T-cell (primary cell): ENCODE data around the gene RXRB. TPM values are rescaled to one million over a fixed set of nuclear protein-coding genes. Genes with fewer than 3 reads are reported as not detected.
A peak's percentile ranks its signal among the peaks of the same experiment; 100 is the strongest.

ENCODE experiments used
- ATAC-seq, 4 experiments: fragments of 200-7000 bp in 3 of 4; fragments of 150-1000 bp in 1 of 4; cut with Tn5 transposase; replicated peaks in 1 of 4; 1 replicate in 3 of 4; 2 replicates in 1 of 4; pipeline ENCODE4 v1.10.0; 2021; ENCODE audit warnings: moderate library complexity in 3 of 4, mild to moderate bottlenecking in 2 of 4, moderate number of reproducible peaks in 1 of 4
- CTCF ChIA-PET, 2 donors: fragments of 300-600 bp; sonication (Branson Sonifier 250); formaldehyde crosslinking; loops; one replicate each; lab custom pipeline; 2022; ENCODE audit warnings: antibody characterized with exemption in 2 of 2; lab: Charles Lee
- POLR2A ChIA-PET, 2 donors: fragments of 300-600 bp; sonication (Branson Sonifier 250); formaldehyde crosslinking; loops; one replicate each; lab custom pipeline; 2022; ENCODE audit warnings: antibody characterized with exemption in 2 of 2; lab: Charles Lee
- DNase-seq, 35 experiments: peaks; one replicate each; pipeline versions ENCODE4 v3.0.0 to v3.0.0-alpha.2; 2013 to 2023
- H3K27ac ChIP-seq: one replicate; pipeline ENCODE4 v1.5.1; 2013; ENCODE audit warnings: low read length
- H3K27me3 ChIP-seq, 2 experiments: replicated peaks in 1 of 2; 1 replicate in 1 of 2; 2 replicates in 1 of 2; pipeline versions ENCODE4 v1.6.1 to v1.7.0; 2013; ENCODE audit warnings: low read length in 1 of 2, mixed read lengths in 1 of 2; ENCODE audit not compliant: control insufficient read depth in 2 of 2, insufficient read depth in 2 of 2; ENCODE audit errors: extremely low read depth in 1 of 2
- H3K36me3 ChIP-seq, 2 donors: 1 replicate in 1 of 2; 2 replicates in 1 of 2; pipeline versions ENCODE4 v1.6.1 to v1.7.0; 2013; ENCODE audit warnings: low read length in 1 of 2; ENCODE audit not compliant: control insufficient read depth in 2 of 2, insufficient read depth in 1 of 2; ENCODE audit errors: extremely low read depth in 1 of 2
- H3K4me1 ChIP-seq, 2 experiments: 1 replicate in 1 of 2; 2 replicates in 1 of 2; pipeline versions ENCODE4 v1.6.1 to v1.7.0; 2013; ENCODE audit warnings: low read length in 2 of 2, mixed read lengths in 1 of 2; ENCODE audit not compliant: insufficient read depth in 2 of 2, control insufficient read depth in 1 of 2; ENCODE audit errors: extremely low read depth in 1 of 2
- H3K4me3 ChIP-seq, 2 donors: 1 replicate in 1 of 2; 2 replicates in 1 of 2; pipeline versions ENCODE4 v1.5.1 to v1.7.0; 2013; ENCODE audit warnings: mild to moderate bottlenecking in 2 of 2, low read length in 1 of 2, moderate library complexity in 1 of 2; ENCODE audit not compliant: control insufficient read depth in 1 of 2; ENCODE audit errors: extremely low read depth in 1 of 2
- H3K9me3 ChIP-seq: 2 replicates; pipeline ENCODE4 v1.7.0; 2013
- H3K27ac Mint-ChIP-seq, 2 donors: one replicate each; pipeline ENCODE4 v1.8.0; 2020 to 2021; ENCODE audit warnings: mild to moderate bottlenecking in 2 of 2, mixed read lengths in 2 of 2
- H3K27me3 Mint-ChIP-seq, 2 donors: one replicate each; pipeline ENCODE4 v1.8.0; 2021 to 2022; ENCODE audit warnings: mixed read lengths in 2 of 2
- H3K36me3 Mint-ChIP-seq: one replicate; pipeline ENCODE4 v1.8.0; 2021; ENCODE audit warnings: mixed read lengths
- H3K4me1 Mint-ChIP-seq, 3 donors: one replicate each; pipeline ENCODE4 v1.8.0; 2020 to 2022; ENCODE audit warnings: mixed read lengths in 3 of 3, mild to moderate bottlenecking in 1 of 3
- H3K4me3 Mint-ChIP-seq, 3 donors: one replicate each; pipeline ENCODE4 v1.8.0; 2020 to 2022; ENCODE audit warnings: mild to moderate bottlenecking in 3 of 3, mixed read lengths in 3 of 3, moderate library complexity in 3 of 3
- H3K9me3 Mint-ChIP-seq, 3 donors: one replicate each; pipeline ENCODE4 v1.8.0; 2020 to 2022; ENCODE audit warnings: mixed read lengths in 3 of 3
- WGBS: methylation state at CpG from one replicate; pipeline ENCODE4 v1.1.5; 2013; ENCODE audit warnings: missing lambda C conversion rate; ENCODE audit not compliant: insufficient coverage; 5-methylcytosine and 5-hydroxymethylcytosine counted together
- total RNA-seq, 35 experiments: library from RNA in 6 of 35; stranded (reverse) in 6 of 35; fragments of 120-200 nt in 1 of 35; gene quantifications; one replicate each; pipeline versions ENCODE4 v1.2.1 to v1.2.4 and lab custom pipeline; 2013 to 2026

Gene RXRB
- total RNA-seq, 5 donors from 2014 or later (not counting 1 experiment from before 2014, with no cell fraction given) = 65.5 to 104 (median 96.4) TPM

DNA sequence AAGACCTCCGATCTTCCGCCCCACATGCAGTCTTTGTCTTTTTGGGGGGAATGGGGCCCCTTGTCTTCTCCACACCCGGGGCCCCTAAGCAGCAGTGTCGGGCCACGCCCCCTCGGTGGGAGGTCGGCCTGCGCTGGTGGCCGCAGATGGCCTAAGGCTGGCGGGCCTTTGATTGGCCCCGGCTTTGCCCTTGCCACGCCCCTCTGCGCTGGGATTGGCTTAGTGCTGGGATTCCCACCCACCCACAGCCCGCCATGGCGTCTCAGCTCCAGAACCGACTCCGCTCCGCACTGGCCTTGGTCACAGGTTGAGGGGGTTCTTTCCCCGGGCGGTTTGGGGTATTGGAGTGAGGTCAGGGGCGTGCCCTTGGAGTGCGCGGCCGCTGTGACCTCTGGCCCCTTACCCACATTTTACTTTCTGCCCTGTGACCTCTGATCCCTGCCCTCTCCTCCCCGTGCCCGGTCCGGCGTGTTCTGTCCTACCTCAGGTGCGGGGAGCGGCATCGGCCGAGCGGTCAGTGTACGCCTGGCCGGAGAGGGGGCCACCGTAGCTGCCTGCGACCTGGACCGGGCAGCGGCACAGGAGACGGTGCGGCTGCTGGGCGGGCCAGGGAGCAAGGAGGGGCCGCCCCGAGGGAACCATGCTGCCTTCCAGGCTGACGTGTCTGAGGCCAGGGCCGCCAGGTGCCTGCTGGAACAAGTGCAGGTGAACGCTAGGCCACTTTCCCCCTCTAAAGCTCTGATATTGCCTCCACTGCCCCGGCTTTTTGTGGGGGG, 4.1 kb upstream of the RXRB start, which contains the start of gene HSD17B8:
HSD17B8 (plus strand) TSS at position 241 of the 776 bp plus-strand sequence; CDS start at position 255, 14 bp downstream.
- peak; percentile 73 to 92 (median 85) for DNase-seq
- no peaks in the 10 kb centered on the region for H3K27me3 ChIP-seq
- peak within 1 kb of the TSS; percentile 75 to 91 for H3K4me3 ChIP-seq
- WGBS = under 1% methylated on average over 25 of the region's 48 CpGs
- POLR2A ChIA-PET = interaction anchor here in 1 of 2 donors (0.6 kb wide), 1 partner anchor 93 kb away, joined by 7 read pairs; no protein-coding TSS in a partner anchor
- H3K4me1 Mint-ChIP-seq = peaks cover 66 to 71% (median 68%) of the 10 kb centered on the region in 3 donors
- CTCF ChIA-PET = interaction anchor here in 1 of 2 donors (0.5 to 1.2 kb wide), 3 partner anchors 44 to 1216 kb away, joined by 3 to 7 read pairs (median 4); no protein-coding TSS in a partner anchor
- H3K9me3 ChIP-seq = no peaks in the 10 kb centered on the region
- H3K27ac Mint-ChIP-seq = peak within 1 kb of the TSS; percentile 83 to 88
- peak within 1 kb of the TSS; percentile 79 to 97 (median 92) for H3K4me3 Mint-ChIP-seq
- peaks cover 25% of the 10 kb centered on the region for H3K36me3 Mint-ChIP-seq
- peaks cover 21 to 61% of the 10 kb centered on the region in 2 experiments for H3K4me1 ChIP-seq
- no peaks in the 10 kb centered on the region for H3K9me3 Mint-ChIP-seq
- peak; percentile 61 to 66 (median 63) for ATAC-seq
- H3K27me3 Mint-ChIP-seq = peaks cover 0 to 1% of the 10 kb centered on the region in 2 donors
- peaks cover 0 to 24% of the 10 kb centered on the region in 2 donors for H3K36me3 ChIP-seq
- peak within 1 kb of the TSS; percentile 61 for H3K27ac ChIP-seq

- no peaks in the 10 kb centered on the region for H3K9me3 ChIP-seq
- peaks cover 22% of the 10 kb centered on the region for H3K36me3 Mint-ChIP-seq
- no peak for ATAC-seq
- H3K27me3 ChIP-seq = no peaks in the 10 kb centered on the region
- H3K4me3 ChIP-seq = peak overlapping the region; percentile 75 to 91
- no peak for DNase-seq
- ChIA-PET CTCF (interaction anchor here in 1 of 2 donors (0.5 kb wide), 1 partner anchor 1217 kb away, joined by 3 read pairs; no protein-coding TSS in a partner anchor), POLR2A (no interaction called here)
- no peaks in the 10 kb centered on the region for H3K9me3 Mint-ChIP-seq
- 0% methylated on average over 1 of the region's 4 CpGs for WGBS
- H3K4me1 Mint-ChIP-seq = peaks cover 66 to 69% (median 68%) of the 10 kb centered on the region in 3 donors
- no peaks in the 10 kb centered on the region for H3K27me3 Mint-ChIP-seq
- H3K4me1 ChIP-seq = peaks cover 23 to 64% of the 10 kb centered on the region in 2 experiments
- H3K27ac Mint-ChIP-seq = peak overlapping the region; percentile 78 to 88
- H3K27ac ChIP-seq = peak overlapping the region; percentile 61
- peak overlapping the region; percentile 79 to 97 (median 92) for H3K4me3 Mint-ChIP-seq
- H3K36me3 ChIP-seq = peaks cover 0 to 21% of the 10 kb centered on the region in 2 donors
These were observed 3.6 kb upstream of the RXRB start for GRCh38 chr6:33204165-33204414.

GRCh38 chr6:33203443-33204164, 3.1 kb upstream of the RXRB start:
- peaks cover 23 to 64% of the 10 kb centered on the region in 2 experiments for H3K4me1 ChIP-seq

DNA sequence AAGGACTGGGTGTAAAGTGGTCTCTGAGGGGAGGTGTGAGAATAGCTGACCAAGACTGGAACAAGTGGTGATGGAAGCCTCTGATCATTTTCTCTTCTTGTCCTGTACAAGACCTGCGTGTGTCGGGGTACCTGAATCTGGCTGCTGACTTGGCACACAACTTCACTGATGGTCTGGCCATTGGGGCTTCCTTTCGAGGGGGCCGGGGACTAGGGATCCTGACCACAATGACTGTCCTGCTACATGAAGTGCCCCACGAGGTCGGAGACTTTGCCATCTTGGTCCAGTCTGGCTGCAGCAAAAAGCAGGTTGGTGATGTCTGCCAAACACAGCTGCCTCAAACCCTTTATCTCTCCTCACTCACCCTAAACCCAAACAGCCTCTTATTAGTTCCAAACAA, 2.3 kb upstream of the RXRB start:
- ATAC-seq = no peak
- 86% methylated on average over 5 of the region's 6 CpGs for WGBS
- Histone ChIP-seq H3K27ac (no peak overlapping the region), H3K4me3 (no peak overlapping the region), H3K4me1 (peaks cover 23 to 68% of the 10 kb centered on the region in 2 experiments), H3K9me3 (no peaks in the 10 kb centered on the region), H3K36me3 (peaks cover 0 to 21% of the 10 kb centered on the region in 2 donors), H3K27me3 (no peaks in the 10 kb centered on the region)
- ChIA-PET POLR2A (no interaction called here), CTCF (no interaction called here)
- Mint-ChIP-seq H3K36me3 (peaks cover 22% of the 10 kb centered on the region), H3K27ac (peak overlapping the region in 1 of 2 donors; percentile 75), H3K4me1 (peaks cover 73 to 76% (median 75%) of the 10 kb centered on the region in 3 donors), H3K9me3 (no peaks in the 10 kb centered on the region), H3K4me3 (peak overlapping the region; percentile 92 to 99 (median 97)), H3K27me3 (no peaks in the 10 kb centered on the region)
- DNase-seq = no peak

More at GRCh38 chr6:33203443-33204164, 3.1 kb upstream of the RXRB start:
- ChIA-PET POLR2A (no interaction called here), CTCF (no interaction called here)
- Histone ChIP-seq H3K9me3 (no peaks in the 10 kb centered on the region), H3K27ac (no peak overlapping the region), H3K4me3 (peak overlapping the region in 1 of 2 donors; percentile 75), H3K27me3 (no peaks in the 10 kb centered on the region), H3K36me3 (peaks cover 0 to 21% of the 10 kb centered on the region in 2 donors)
- Mint-ChIP-seq H3K4me1 (peaks cover 65 to 69% (median 68%) of the 10 kb centered on the region in 3 donors), H3K36me3 (peaks cover 22% of the 10 kb centered on the region), H3K9me3 (no peaks in the 10 kb centered on the region), H3K4me3 (peak overlapping the region; percentile 92 to 99 (median 97)), H3K27ac (peak overlapping the region; percentile 78 to 88), H3K27me3 (no peaks in the 10 kb centered on the region)
- ATAC-seq (no peak), DNase-seq (no peak)
- WGBS = 100% methylated on average over 2 of the region's 7 CpGs

DNA sequence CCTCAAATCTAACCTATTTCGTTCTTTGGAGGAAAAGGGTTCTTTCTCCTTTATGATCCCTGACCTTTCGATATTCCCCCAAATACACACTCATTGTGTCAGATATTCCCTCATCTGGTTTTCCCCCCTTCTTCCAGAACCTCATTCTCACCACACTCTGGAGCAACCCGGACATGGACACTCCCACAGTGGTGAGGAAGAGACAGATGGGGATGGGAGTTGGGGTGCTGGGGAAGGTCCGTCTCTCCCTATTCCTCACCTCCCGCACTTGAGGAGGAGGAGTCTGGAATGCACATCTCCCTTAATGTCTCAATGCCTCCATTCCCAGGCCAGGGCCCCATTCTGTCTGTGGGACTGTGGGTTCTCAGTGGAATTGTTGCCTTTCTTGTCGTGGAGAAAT, 1.5 kb upstream of the RXRB start:
- Mint-ChIP-seq H3K27ac (peak overlapping the region; percentile 69 to 73), H3K4me3 (peak overlapping the region; percentile 97 to 100 (median 99)), H3K36me3 (peaks cover 27% of the 10 kb centered on the region), H3K27me3 (no peaks in the 10 kb centered on the region), H3K4me1 (peaks cover 81 to 85% (median 83%) of the 10 kb centered on the region in 3 donors), H3K9me3 (no peaks in the 10 kb centered on the region)
- Histone ChIP-seq H3K4me1 (peaks cover 20 to 65% of the 10 kb centered on the region in 2 experiments), H3K36me3 (peaks cover 0 to 29% of the 10 kb centered on the region in 2 donors), H3K9me3 (no peaks in the 10 kb centered on the region), H3K27me3 (no peaks in the 10 kb centered on the region), H3K4me3 (no peak overlapping the region), H3K27ac (no peak overlapping the region)
- no peak for DNase-seq
- CTCF ChIA-PET = no interaction called here
- no peak for ATAC-seq
- no CpG with 5 or more reads among the region's 6 CpGs for WGBS
- POLR2A ChIA-PET = no interaction called here

- 9% methylated on average over 14 of the region's 14 CpGs for WGBS
- H3K27me3 Mint-ChIP-seq = no peaks in the 10 kb centered on the region
- no peak for ATAC-seq
- H3K9me3 ChIP-seq = no peaks in the 10 kb centered on the region
- H3K36me3 ChIP-seq = peaks cover 0 to 37% of the 10 kb centered on the region in 2 donors
- peak overlapping the region; percentile 97 for H3K27ac ChIP-seq
- peaks cover 20 to 65% of the 10 kb centered on the region in 2 experiments for H3K4me1 ChIP-seq
- no peak for DNase-seq
- peak overlapping the region; percentile 97 to 100 (median 99) for H3K4me3 Mint-ChIP-seq
- peaks cover 33% of the 10 kb centered on the region for H3K36me3 Mint-ChIP-seq
- no peaks in the 10 kb centered on the region for H3K9me3 Mint-ChIP-seq
- peaks cover 77 to 81% (median 81%) of the 10 kb centered on the region in 3 donors for H3K4me1 Mint-ChIP-seq
- ChIA-PET CTCF (no interaction called here), POLR2A (no interaction called here)
- H3K27ac Mint-ChIP-seq = peak overlapping the region; percentile 99 to 100
- no peaks in the 10 kb centered on the region for H3K27me3 ChIP-seq
- H3K4me3 ChIP-seq = peak overlapping the region; percentile 94 to 97
These were observed 681 bp upstream of the RXRB start for GRCh38 chr6:33201147-33201545.
